Thyroid gland (tissue), 4 donors: ENCODE measurements around the gene DNASE2B. TPM values are rescaled to one million over a fixed set of nuclear protein-coding genes. Genes with fewer than 3 reads are reported as not detected.

Experiments
- DNase-seq, 2 donors: peaks; one replicate each; pipeline ENCODE4 v3.0.0-alpha.2; 2019
- H3K27ac ChIP-seq, 3 donors: fragments of 200-600 bp; sonication (generic); 1 replicate in 2 of 3; 2 replicates in 1 of 3; pipeline ENCODE4 v1.5.1; 2016 to 2019; ENCODE audit warnings: mild to moderate bottlenecking in 1 of 3, moderate library complexity in 1 of 3
- H3K27me3 ChIP-seq: fragments of 200-600 bp; sonication (generic); one replicate; pipeline ENCODE4 v1.5.1; 2019
- H3K36me3 ChIP-seq, 2 donors: fragments of 200-600 bp; sonication (generic); one replicate each; pipeline ENCODE4 v1.5.1; 2016 to 2019
- H3K4me1 ChIP-seq, 2 donors: fragments of 200-600 bp; sonication (generic); one replicate each; pipeline ENCODE4 v1.5.1; 2017 to 2019
- H3K4me3 ChIP-seq, 3 donors: fragments of 200-600 bp; sonication (generic); replicated peaks in 1 of 3; 1 replicate in 2 of 3; 2 replicates in 1 of 3; pipeline ENCODE4 v1.5.1; 2016; ENCODE audit warnings: mild to moderate bottlenecking in 1 of 3
- H3K9me3 ChIP-seq: fragments of 200-600 bp; sonication (generic); one replicate; pipeline ENCODE4 v1.5.1; 2017
- POLR2A ChIP-seq, 2 donors: fragments of 450-650 bp; IDR thresholded peaks; one replicate each; pipeline ENCODE4 v1.6.1; 2017; ENCODE audit warnings: antibody characterized with exemption in 2 of 2, mild to moderate bottlenecking in 2 of 2, moderate library complexity in 1 of 2
- WGBS, 2 donors: methylation state at CpG; one replicate each; pipeline ENCODE4 v1.1.5; 2017; 5-methylcytosine and 5-hydroxymethylcytosine counted together
- intact Hi-C: fragments of 100-400 bp; cut with DNase I; formaldehyde crosslinking; loops from one replicate; pipeline ENCODE4 v1.15.1; 2023
- total RNA-seq, 4 donors: library from RNA; depleted of rRNA; stranded (reverse); fragments of >200 nt; gene quantifications; one replicate each; pipeline ENCODE4 v1.2.3, GENCODE V29; 2016
- TF ChIP-seq, protein P1 (sequence below), 6 experiments: fragments of 200-600 bp in 3 of 6; fragments of 450-650 bp in 3 of 6; sonication (generic) in 3 of 6; IDR thresholded peaks; one replicate each; pipeline ENCODE4 v1.5.1; 2016 to 2019; ENCODE audit warnings: antibody characterized with exemption in 6 of 6, mild to moderate bottlenecking in 2 of 6, inconsistent platforms in 1 of 6, moderate library complexity in 1 of 6

DNASE2B gene
- total RNA-seq, 4 donors from 2014 or later, result 0.88 TPM; not detected in 3

DNA sequence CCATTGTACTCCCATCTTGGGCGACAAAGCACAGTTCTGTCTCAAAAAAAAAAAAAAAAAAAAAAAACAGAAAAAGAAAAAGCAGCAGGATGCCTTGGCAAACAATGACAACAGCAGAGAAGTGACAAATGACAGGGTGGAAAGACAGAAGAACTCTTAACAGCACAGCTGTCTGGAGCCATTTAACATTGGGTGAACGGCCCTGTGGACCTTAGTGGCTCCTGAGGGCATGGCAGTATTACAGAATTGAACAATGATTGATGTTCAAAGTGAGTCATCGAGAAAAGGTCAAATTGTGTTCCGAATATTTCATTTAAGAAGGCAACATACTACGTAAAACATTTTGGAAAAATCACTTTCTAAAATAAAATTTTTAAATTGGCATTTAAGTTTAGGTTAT is 30.0 kb downstream of the DNASE2B start:
- H3K4me1 ChIP-seq, result no peaks in the 10 kb centered on the region
- intact Hi-C loops, result no loop called here

DNA sequence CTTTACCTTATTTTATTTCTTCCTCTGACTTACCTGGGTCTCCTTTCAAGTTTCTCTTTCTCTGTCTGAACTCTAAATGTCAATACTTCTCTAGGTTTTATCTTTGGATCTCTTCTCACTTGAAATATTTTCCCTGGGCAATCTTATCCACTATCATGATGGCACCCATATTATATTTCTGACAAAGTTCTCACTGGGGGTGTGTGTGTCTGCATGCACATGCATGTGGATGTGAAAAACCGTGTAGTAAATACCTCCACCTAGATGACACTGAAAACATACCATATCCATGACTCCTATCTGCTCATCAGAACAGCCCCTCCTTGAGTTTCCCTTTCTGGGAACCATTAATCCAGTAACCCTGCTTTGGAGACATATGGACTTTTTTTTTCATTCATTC is 30.9 kb downstream of the DNASE2B start:
- no peaks in the 10 kb centered on the region for H3K27me3 ChIP-seq
- no peak for DNase-seq
- no peaks in the 10 kb centered on the region for H3K36me3 ChIP-seq
- intact Hi-C loops, result no loop called here
- no peak overlapping the region for H3K27ac ChIP-seq
- TF ChIP-seq, protein P1, sequence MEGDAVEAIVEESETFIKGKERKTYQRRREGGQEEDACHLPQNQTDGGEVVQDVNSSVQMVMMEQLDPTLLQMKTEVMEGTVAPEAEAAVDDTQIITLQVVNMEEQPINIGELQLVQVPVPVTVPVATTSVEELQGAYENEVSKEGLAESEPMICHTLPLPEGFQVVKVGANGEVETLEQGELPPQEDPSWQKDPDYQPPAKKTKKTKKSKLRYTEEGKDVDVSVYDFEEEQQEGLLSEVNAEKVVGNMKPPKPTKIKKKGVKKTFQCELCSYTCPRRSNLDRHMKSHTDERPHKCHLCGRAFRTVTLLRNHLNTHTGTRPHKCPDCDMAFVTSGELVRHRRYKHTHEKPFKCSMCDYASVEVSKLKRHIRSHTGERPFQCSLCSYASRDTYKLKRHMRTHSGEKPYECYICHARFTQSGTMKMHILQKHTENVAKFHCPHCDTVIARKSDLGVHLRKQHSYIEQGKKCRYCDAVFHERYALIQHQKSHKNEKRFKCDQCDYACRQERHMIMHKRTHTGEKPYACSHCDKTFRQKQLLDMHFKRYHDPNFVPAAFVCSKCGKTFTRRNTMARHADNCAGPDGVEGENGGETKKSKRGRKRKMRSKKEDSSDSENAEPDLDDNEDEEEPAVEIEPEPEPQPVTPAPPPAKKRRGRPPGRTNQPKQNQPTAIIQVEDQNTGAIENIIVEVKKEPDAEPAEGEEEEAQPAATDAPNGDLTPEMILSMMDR (IDR thresholded peaks at IDR 0.05), result no peak
- TF ChIP-seq POLR2A (IDR thresholded peaks at IDR 0.05), result no peak
- WGBS, 2 donors, result 93 to 94% methylated on average over 1 of the region's 1 CpG
- H3K4me1 ChIP-seq, result no peaks in the 10 kb centered on the region
- no peaks in the 10 kb centered on the region for H3K9me3 ChIP-seq
- H3K4me3 ChIP-seq, result no peak overlapping the region

More for the DNA sequence above, 30.0 kb downstream of the DNASE2B start:
- no peak overlapping the region for H3K27ac ChIP-seq
- no peaks in the 10 kb centered on the region for H3K9me3 ChIP-seq
- no peak for TF ChIP-seq POLR2A (IDR thresholded peaks at IDR 0.05)
- TF ChIP-seq, protein P1 (IDR thresholded peaks at IDR 0.05), result no peak
- WGBS, 2 donors, result 90% methylated on average over 5 of the region's 5 CpGs
- H3K27me3 ChIP-seq, result no peaks in the 10 kb centered on the region
- no peak overlapping the region for H3K4me3 ChIP-seq
- H3K36me3 ChIP-seq, result no peaks in the 10 kb centered on the region
- DNase-seq, result no peak

DNA sequence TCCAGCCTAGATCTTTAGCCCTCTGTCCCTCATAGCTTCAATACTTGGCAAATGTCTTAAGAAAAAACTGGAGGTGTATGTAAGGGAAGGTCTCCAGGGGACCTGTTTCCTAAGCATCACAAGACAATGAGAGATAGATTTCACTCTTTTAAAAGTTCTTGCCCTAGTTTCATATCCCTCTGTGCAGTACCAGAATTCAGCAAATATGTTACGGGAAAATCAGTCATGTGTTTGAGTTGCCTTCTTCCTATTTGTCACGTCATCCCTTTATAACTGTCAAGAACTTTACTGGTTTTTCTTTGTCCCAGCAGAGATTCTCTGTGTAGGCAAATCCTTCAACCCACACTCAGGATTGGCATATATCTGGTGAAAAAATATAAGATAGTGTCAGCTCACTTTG is 32.3 kb downstream of the DNASE2B start:
- 70 to 100% methylated on average over 2 of the region's 2 CpGs for WGBS, 2 donors

DNA sequence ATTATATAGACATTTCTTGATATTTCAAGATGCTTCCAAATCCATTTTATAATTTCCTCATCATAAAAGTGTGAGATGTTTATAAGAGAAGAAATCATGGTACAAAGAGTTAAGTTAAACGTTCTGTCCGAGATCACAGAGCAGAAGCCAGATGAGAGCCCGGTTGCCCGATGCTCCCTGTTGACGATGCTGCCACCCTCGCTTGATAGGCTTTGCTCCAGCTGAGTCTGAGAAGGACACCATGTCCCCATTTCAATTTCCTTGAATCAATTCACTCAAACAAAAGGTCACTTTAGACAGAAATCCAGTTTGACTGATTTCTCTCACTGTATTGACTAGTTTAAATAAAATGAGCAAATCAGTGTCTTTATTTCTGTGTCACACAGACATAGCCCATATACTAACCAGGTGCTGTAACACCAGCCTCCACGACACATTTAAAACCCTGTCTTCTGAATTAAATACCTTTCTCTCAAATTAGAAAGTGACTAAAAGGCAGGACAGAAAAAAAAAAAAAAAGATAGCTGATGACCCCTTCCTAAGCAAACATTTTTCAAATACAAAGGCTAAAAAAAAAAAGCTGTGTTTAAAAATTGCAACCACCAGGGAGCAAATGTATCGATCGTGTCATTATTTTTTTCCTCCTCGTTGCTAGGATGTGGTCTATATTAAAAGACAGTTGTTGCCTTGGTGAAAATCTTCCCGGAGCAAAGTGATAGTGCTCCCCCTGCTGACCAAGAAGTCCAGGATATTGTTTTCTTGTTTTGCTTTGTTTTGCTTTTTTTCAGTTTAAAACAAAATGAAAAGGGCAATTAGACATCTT is 35.2 kb downstream of the DNASE2B start:
- no peak overlapping the region for H3K4me3 ChIP-seq
- no peaks in the 10 kb centered on the region for H3K4me1 ChIP-seq
- DNase-seq, result peak; percentile 65 to 70
- peak overlapping the region; percentile 12 to 29 (median 25) for H3K27ac ChIP-seq
- no peaks in the 10 kb centered on the region for H3K36me3 ChIP-seq
- TF ChIP-seq POLR2A (IDR thresholded peaks at IDR 0.05), result no peak
- TF ChIP-seq, protein P1 (IDR thresholded peaks at IDR 0.05), result peak; percentile 61 to 95 (median 72)
- H3K9me3 ChIP-seq, result no peaks in the 10 kb centered on the region
- intact Hi-C loops, result loop anchor here (10.0 kb wide), 3 partner anchors 169 to 509 kb away; no protein-coding TSS in a partner anchor
- no peaks in the 10 kb centered on the region for H3K27me3 ChIP-seq
- 14 to 15% methylated on average over 11 of the region's 11 CpGs for WGBS, 2 donors

More for the DNA sequence above, 32.3 kb downstream of the DNASE2B start:
- Histone ChIP-seq H3K9me3 (no peaks in the 10 kb centered on the region), H3K4me3 (no peak overlapping the region), H3K4me1 (no peaks in the 10 kb centered on the region), H3K27me3 (no peaks in the 10 kb centered on the region), H3K27ac (no peak overlapping the region), H3K36me3 (no peaks in the 10 kb centered on the region)
- DNase-seq, result no peak
- TF ChIP-seq, protein P1 (IDR thresholded peaks at IDR 0.05), result no peak
- no peak for TF ChIP-seq POLR2A (IDR thresholded peaks at IDR 0.05)
- intact Hi-C loops, result loop anchor here (10.0 kb wide), 3 partner anchors 166 to 506 kb away; no protein-coding TSS in a partner anchor
